ENCODE measurements around the gene TLX2.

The TLX2 gene

DNA sequence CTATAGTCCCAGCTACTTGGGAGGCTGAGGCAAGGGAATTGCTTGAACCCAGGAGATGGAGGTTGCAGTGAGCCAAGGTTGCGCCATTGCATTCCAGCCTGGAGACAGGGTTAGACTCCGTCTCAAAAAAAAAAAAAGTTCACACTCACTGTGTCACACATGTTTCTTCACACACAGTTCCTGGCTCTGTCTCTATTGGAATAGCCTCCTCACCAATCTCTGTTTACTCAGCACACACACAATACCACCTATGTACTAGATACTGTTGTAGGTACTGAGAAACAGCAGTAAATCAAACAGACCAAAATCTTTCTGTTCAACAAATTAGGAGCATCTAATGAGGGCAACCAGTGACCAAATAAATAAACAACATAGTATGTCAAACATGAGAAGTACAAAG, 28.1 kb upstream of the TLX2 start:
- Histone ChIP-seq H3K4me2 (ENCODE audit: insufficient read depth, low read length) (no peak overlapping the region), H3K27ac (ENCODE audit: low read length) (no peak overlapping the region), H3K36me3 (ENCODE audit: insufficient read depth, low read length) (peaks cover 66% of the 10 kb centered on the region), H2AFZ (ENCODE audit: low read depth, low read length) (no peak overlapping the region), H3K4me1 (ENCODE audit: insufficient read depth, low read length) (peaks cover 28% of the 10 kb centered on the region), H3K27me3 (ENCODE audit: insufficient read depth, low read length, poor library complexity) (no peaks in the 10 kb centered on the region), H3K79me2 (ENCODE audit: insufficient read depth, low read length) (peaks cover 49% of the 10 kb centered on the region), H3K4me3 (ENCODE audit: low read depth in 1 of 2, low read length in 2 of 2) (no peak overlapping the region), H4K20me1 (ENCODE audit: insufficient read depth, low read length) (peaks cover 9% of the 10 kb centered on the region), H3K9ac (ENCODE audit: low read depth, low read length) (no peak overlapping the region), H3K9me3 (ENCODE audit: insufficient read depth, low read length, severe bottlenecking) (no peaks in the 10 kb centered on the region)
- TF ChIP-seq, protein P1, sequence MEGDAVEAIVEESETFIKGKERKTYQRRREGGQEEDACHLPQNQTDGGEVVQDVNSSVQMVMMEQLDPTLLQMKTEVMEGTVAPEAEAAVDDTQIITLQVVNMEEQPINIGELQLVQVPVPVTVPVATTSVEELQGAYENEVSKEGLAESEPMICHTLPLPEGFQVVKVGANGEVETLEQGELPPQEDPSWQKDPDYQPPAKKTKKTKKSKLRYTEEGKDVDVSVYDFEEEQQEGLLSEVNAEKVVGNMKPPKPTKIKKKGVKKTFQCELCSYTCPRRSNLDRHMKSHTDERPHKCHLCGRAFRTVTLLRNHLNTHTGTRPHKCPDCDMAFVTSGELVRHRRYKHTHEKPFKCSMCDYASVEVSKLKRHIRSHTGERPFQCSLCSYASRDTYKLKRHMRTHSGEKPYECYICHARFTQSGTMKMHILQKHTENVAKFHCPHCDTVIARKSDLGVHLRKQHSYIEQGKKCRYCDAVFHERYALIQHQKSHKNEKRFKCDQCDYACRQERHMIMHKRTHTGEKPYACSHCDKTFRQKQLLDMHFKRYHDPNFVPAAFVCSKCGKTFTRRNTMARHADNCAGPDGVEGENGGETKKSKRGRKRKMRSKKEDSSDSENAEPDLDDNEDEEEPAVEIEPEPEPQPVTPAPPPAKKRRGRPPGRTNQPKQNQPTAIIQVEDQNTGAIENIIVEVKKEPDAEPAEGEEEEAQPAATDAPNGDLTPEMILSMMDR (IDR thresholded peaks at IDR 0.05; ENCODE audit: borderline replicate concordance, extremely low read depth, low read length, poor library complexity, severe bottlenecking) = no peak
- TF ChIP-seq EZH2 (IDR thresholded peaks at IDR 0.05; ENCODE audit: borderline replicate concordance, low read depth, low read length, severe bottlenecking) = no peak
- DNase-seq (no peak), ATAC-seq (ENCODE audit: insufficient read depth, low read depth) (no peak)

DNA sequence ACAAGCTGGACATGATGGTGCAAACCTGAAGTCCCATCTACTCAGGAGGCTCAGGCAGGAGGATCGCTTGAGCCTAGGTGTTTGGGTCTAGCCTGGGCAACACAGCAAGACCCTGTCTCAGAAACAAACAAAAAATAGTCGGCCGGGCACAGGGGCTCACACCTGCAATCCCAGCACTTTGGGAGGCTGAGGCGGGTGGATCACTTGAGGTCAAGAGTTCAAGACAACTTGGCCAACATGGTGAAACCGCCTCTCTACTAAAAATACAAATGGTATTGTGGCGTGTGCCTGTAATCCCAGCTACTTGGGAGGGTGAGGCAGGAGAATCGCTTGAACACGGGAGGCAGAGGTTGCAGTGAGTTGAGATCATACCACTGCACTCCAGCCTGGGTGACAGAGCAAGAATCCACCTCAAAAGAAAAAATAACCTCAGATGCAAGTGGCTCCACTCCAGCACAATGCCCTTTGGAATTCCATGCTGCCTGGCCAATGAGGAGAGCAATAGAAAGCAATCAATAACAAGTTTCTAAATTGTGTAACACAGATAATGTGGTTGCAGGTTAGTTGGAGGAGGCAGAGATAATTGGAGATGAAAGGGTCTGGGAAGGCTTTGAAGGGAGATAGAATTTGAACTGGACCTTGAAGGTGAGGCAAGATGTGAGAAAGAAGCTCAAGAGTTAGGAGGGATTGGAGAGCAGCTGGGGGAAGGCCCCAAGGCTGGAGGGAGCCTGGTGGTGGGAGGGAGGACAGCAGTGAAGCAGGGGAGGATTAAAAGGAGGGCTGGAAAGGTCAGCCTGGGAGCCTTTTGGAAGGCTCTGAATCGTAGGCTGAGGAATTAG, 25.4 kb upstream of the TLX2 start:
- H3K27ac ChIP-seq (ENCODE audit: low read length) = no peak overlapping the region
- peaks cover 12% of the 10 kb centered on the region for H3K4me1 ChIP-seq (ENCODE audit: insufficient read depth, low read length)
- H3K4me2 ChIP-seq (ENCODE audit: insufficient read depth, low read length) = no peak overlapping the region
- ATAC-seq (ENCODE audit: insufficient read depth, low read depth) = no peak; the same call in 2 of the 3 replicates
- H2AFZ ChIP-seq (ENCODE audit: low read depth, low read length) = no peak overlapping the region
- H3K27me3 ChIP-seq (ENCODE audit: insufficient read depth, low read length, poor library complexity) = no peaks in the 10 kb centered on the region
- no peak overlapping the region for H3K9ac ChIP-seq (ENCODE audit: low read depth, low read length)
- peaks cover 79% of the 10 kb centered on the region for H3K36me3 ChIP-seq (ENCODE audit: insufficient read depth, low read length)
- TF ChIP-seq, protein P1 (IDR thresholded peaks at IDR 0.05; ENCODE audit: borderline replicate concordance, extremely low read depth, low read length, poor library complexity, severe bottlenecking) = no peak
- TF ChIP-seq EZH2 (IDR thresholded peaks at IDR 0.05; ENCODE audit: borderline replicate concordance, low read depth, low read length, severe bottlenecking) = no peak
- H4K20me1 ChIP-seq (ENCODE audit: insufficient read depth, low read length) = no peaks in the 10 kb centered on the region
- H3K9me3 ChIP-seq (ENCODE audit: insufficient read depth, low read length, severe bottlenecking) = no peaks in the 10 kb centered on the region
- no peak for DNase-seq
- no peak overlapping the region for H3K4me3 ChIP-seq (ENCODE audit: low read depth in 1 of 2, low read length in 2 of 2)
- H3K79me2 ChIP-seq (ENCODE audit: insufficient read depth, low read length) = peaks cover 25% of the 10 kb centered on the region

DNA sequence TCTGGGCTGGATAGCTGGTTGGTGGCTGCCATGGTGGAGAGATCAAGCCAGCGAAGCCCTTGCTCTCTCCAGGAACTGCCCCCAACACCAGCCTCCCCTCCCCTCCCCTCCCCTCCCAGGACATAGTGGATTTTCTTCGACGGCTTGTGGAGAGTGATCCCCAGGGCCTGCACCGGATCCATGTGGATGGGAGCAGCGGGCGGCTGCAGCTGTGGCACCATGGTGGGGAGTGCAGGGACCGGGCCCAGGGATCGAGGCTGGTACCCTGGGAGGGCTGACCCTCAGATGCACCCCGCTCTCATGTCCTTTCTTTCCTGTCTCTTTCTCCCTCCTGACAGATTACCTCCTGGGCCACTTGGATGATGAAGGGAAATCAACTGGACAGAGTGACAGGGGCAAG, 24.3 kb upstream of the TLX2 start:
- DNase-seq = no peak
- H3K36me3 ChIP-seq (ENCODE audit: insufficient read depth, low read length) = peaks cover 84% of the 10 kb centered on the region

More for the DNA sequence above, 24.3 kb upstream of the TLX2 start:
- no peaks in the 10 kb centered on the region for H3K27me3 ChIP-seq (ENCODE audit: insufficient read depth, low read length, poor library complexity)
- no peak overlapping the region for H3K4me2 ChIP-seq (ENCODE audit: insufficient read depth, low read length)
- H2AFZ ChIP-seq (ENCODE audit: low read depth, low read length) = no peak overlapping the region
- H3K9ac ChIP-seq (ENCODE audit: low read depth, low read length) = no peak overlapping the region
- H3K9me3 ChIP-seq (ENCODE audit: insufficient read depth, low read length, severe bottlenecking) = no peaks in the 10 kb centered on the region
- no peaks in the 10 kb centered on the region for H4K20me1 ChIP-seq (ENCODE audit: insufficient read depth, low read length)
- H3K27ac ChIP-seq (ENCODE audit: low read length) = no peak overlapping the region
- ATAC-seq (ENCODE audit: insufficient read depth, low read depth) = no peak
- H3K4me1 ChIP-seq (ENCODE audit: insufficient read depth, low read length) = peaks cover 2% of the 10 kb centered on the region; the same call in 1 of the 2 replicates
- TF ChIP-seq, protein P1 (IDR thresholded peaks at IDR 0.05; ENCODE audit: borderline replicate concordance, extremely low read depth, low read length, poor library complexity, severe bottlenecking) = no peak
- TF ChIP-seq EZH2 (IDR thresholded peaks at IDR 0.05; ENCODE audit: borderline replicate concordance, low read depth, low read length, severe bottlenecking) = no peak
- peaks cover 18% of the 10 kb centered on the region for H3K79me2 ChIP-seq (ENCODE audit: insufficient read depth, low read length)
- no peak overlapping the region for H3K4me3 ChIP-seq (ENCODE audit: low read depth in 1 of 2, low read length in 2 of 2)
